ENCODE measurements around the gene RBM41. TPM values are rescaled to one million over a fixed set of nuclear protein-coding genes. Genes with fewer than 3 reads are reported as not detected.
"Not testable (repeated sequence)": the region's sequence is repeated elsewhere in the genome, so short reads cannot be mapped to it uniquely, and the experiment has no call there.

The RBM41 gene
- 4.6 TPM for total RNA-seq

- H3K27ac ChIP-seq = peak within 1 kb of the TSS; percentile 8 to 42
- H3K9me3 ChIP-seq = no peaks in the 10 kb centered on the region
- peak; percentile 48 to 80 for DNase-seq (ENCODE audit: low spot score in 2 of 2)
Measured at GRCh38 chrX:107118322-107119147, at the start of gene RBM41. Gene RBM41 (minus strand): TSS chrX:107118822. CDS start chrX:107118773, 49 bp downstream.

GRCh38 chrX:107168257-107168656, 49.6 kb upstream of the RBM41 start:
- no peak for TF ChIP-seq CTCF (IDR thresholded peaks at IDR 0.05)
- intact Hi-C loops (cut with DNase I) = no loop called here
- H3K9me3 ChIP-seq = no peaks in the 10 kb centered on the region

More at GRCh38 chrX:107118322-107119147, at the start of gene RBM41:
- Histone ChIP-seq H3K4me1 (no peaks in the 10 kb centered on the region), H3K27me3 (no peaks in the 10 kb centered on the region), H3K36me3 (peaks cover 3 to 9% of the 10 kb centered on the region in 2 donors), H3K4me3 (peak within 1 kb of the TSS; percentile 60 to 66)
- TF ChIP-seq CTCF (IDR thresholded peaks at IDR 0.05) = no peak
- intact Hi-C loops (cut with DNase I) = loop anchor here (5.0 to 10.0 kb wide), 2 partner anchors 114 to 974 kb away; partner anchors contain the start of genes ATG4A, MORC4 and PSMD10

DNA sequence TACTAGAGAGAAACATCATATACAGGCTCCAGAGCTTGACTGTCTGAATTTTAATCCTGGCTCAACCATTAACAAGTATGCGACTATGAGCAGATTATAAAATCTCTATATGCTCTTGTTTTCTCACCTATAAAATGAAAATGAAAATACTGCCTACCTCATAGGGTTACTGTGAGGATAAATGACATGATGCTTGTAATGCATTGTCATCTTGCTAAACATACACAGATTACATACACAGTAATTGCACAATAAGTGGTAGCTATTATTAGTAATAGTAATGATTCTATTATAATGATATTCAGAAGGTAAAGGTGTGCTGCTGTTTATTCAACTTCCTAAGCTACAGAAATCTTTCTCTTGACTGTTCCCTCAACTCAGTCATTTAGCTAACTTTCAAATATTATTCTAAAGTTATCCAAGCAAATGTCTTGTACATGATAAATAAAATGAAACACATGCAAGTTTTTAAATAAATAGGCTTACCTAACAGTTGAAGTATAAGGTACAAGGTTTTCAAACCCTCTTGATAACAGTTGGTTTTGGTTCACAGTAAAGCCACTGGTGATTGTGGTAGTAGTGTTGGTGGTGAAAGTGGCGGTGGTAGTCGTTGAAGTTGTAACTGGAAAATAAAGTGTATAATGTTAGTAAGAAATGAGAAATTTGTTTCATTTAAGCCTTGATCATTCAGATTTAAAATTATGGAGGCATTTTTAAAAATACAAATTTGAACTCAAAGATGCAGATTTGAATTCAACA, 48.7 kb upstream of the RBM41 start:
- intact Hi-C loops (cut with DNase I) = no loop called here
- Histone ChIP-seq H3K27ac (no peak overlapping the region), H3K9me3 (no peaks in the 10 kb centered on the region), H3K4me3 (no peak overlapping the region), H3K27me3 (no peaks in the 10 kb centered on the region), H3K36me3 (no peaks in the 10 kb centered on the region), H3K4me1 (no peaks in the 10 kb centered on the region)
- TF ChIP-seq CTCF (IDR thresholded peaks at IDR 0.05) = no peak
- DNase-seq (ENCODE audit: low spot score in 2 of 2) = no peak

More at GRCh38 chrX:107168257-107168656, 49.6 kb upstream of the RBM41 start:
- no peak for DNase-seq (ENCODE audit: low spot score in 2 of 2)
- Histone ChIP-seq H3K4me3 (no peak overlapping the region), H3K4me1 (no peaks in the 10 kb centered on the region), H3K27ac (no peak overlapping the region), H3K36me3 (no peaks in the 10 kb centered on the region), H3K27me3 (no peaks in the 10 kb centered on the region)

DNA sequence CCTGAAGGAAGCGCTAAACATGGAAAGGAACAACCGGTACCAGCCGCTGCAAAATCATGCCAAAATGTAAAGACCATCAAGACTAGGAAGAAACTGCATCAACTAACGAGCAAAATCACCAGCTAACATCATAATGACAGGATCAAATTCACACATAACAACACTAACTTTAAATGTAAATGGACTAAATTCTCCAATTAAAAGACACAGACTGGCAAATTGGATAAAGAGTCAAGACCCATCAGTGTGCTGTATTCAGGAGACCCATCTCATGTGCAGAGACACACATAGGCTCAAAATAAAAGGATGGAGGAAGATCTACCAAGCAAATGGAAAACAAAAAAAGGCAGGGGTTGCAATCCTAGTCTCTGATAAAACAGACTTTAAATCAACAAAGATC, 39.0 kb upstream of the RBM41 start:
- DNase-seq (ENCODE audit: low spot score in 2 of 2); H3K4me1 ChIP-seq; H3K9me3 ChIP-seq; H3K4me3 ChIP-seq; H3K27ac ChIP-seq; intact Hi-C loops (cut with DNase I); H3K36me3 ChIP-seq; H3K27me3 ChIP-seq: not testable (repeated sequence)

GRCh38 chrX:107155621-107156430, 37.2 kb upstream of the RBM41 start:
- H3K27ac ChIP-seq; intact Hi-C loops (cut with DNase I); DNase-seq (ENCODE audit: low spot score in 2 of 2); H3K27me3 ChIP-seq; H3K36me3 ChIP-seq; H3K4me3 ChIP-seq; H3K9me3 ChIP-seq; H3K4me1 ChIP-seq: not testable (repeated sequence)

DNA sequence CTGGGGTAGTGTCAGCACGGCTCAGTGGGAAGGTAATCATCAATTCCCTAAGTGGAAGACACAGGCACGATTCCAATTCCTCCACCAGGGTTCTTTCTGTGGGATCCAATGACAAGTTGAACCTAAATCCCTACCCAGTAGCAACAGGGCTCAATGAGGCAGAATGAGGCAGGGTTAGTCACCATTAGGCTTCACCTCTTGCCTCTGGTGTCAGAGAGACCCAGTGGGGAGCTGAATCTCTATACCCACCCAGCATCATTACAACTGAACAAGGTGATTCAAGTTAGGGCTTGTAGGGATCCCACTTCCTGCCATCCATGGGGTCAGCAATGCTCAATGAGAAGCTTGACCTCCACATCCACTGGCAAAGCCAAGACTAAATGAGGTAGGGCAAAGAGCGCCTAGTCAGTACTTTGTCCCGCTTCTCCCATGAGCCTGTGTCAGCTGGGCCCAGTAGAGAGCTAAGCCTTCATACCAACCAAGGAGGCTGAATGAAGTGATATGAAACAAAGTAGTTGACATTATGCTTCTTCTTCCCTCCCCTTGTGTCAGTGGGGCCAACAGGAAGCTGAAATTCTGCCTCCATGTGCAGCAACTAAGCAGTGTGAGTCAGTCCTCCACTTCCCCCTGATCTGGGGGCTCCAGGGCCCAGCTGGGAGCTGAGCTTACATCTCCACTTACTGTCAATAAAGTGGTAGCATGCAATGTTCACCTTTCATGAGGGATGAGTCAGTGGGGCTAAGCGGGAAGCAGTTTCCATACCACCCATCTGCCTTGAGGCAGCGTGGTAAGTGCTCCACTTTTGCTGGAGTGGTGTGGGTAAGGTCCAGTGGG, 36.4 kb upstream of the RBM41 start:
- no peak overlapping the region for H3K27ac ChIP-seq
- no peaks in the 10 kb centered on the region for H3K27me3 ChIP-seq
- no peaks in the 10 kb centered on the region for H3K4me1 ChIP-seq
- intact Hi-C loops (cut with DNase I) = no loop called here
- no peak for DNase-seq (ENCODE audit: low spot score in 2 of 2)
- TF ChIP-seq CTCF (IDR thresholded peaks at IDR 0.05) = no peak
- no peak overlapping the region for H3K4me3 ChIP-seq
- no peaks in the 10 kb centered on the region for H3K36me3 ChIP-seq
- H3K9me3 ChIP-seq = no peaks in the 10 kb centered on the region
